Fibroblast of lung (primary cell): ENCODE data around the gene KIAA1614. TPM values are rescaled to one million over a fixed set of nuclear protein-coding genes. Genes with fewer than 3 reads are reported as not detected.

Experiments
- DNase-seq, 2 donors: peaks; one replicate each; pipeline versions ENCODE4 v3.0.0 to v3.0.0-alpha.2; 2010; ENCODE audit warnings: low read depth in 2 of 2
- H2AFZ ChIP-seq: 2 replicates; pipeline ENCODE4 v1.5.1; 2012; ENCODE audit warnings: low read length, control low read depth, inconsistent platforms
- H3K27ac ChIP-seq: 2 replicates; pipeline ENCODE4 v1.5.1; 2011; ENCODE audit warnings: low read length, control low read depth; ENCODE audit not compliant: insufficient read depth
- H3K27me3 ChIP-seq: 2 replicates; pipeline ENCODE4 v1.5.1; 2011; ENCODE audit warnings: mild to moderate bottlenecking, low read length; ENCODE audit not compliant: control insufficient read depth, insufficient read depth
- H3K36me3 ChIP-seq: 2 replicates; pipeline ENCODE4 v1.5.1; 2011; ENCODE audit warnings: low read length; ENCODE audit not compliant: control insufficient read depth, insufficient read depth
- H3K4me1 ChIP-seq: 2 replicates; pipeline ENCODE4 v1.5.1; 2011; ENCODE audit warnings: low read length; ENCODE audit not compliant: control insufficient read depth, insufficient read depth; ENCODE audit errors: extremely low read depth
- H3K4me2 ChIP-seq: 2 replicates; pipeline ENCODE4 v1.5.1; 2011; ENCODE audit warnings: low read length, control low read depth; ENCODE audit not compliant: insufficient read depth; ENCODE audit errors: extremely low read depth
- H3K4me3 ChIP-seq, 4 experiments: fragments of 200-600 bp in 1 of 4; sonication (generic) in 1 of 4; replicated peaks in 1 of 4; 2 replicates each; pipeline ENCODE4 v1.5.1; 2011 to 2016; ENCODE audit warnings: low read length in 4 of 4, low read depth in 3 of 4, mild to moderate bottlenecking in 3 of 4, control low read depth in 2 of 4, inconsistent platforms in 1 of 4, mixed read lengths in 1 of 4; ENCODE audit not compliant: insufficient read depth in 1 of 4; ENCODE audit errors: control extremely low read depth in 1 of 4
- H3K79me2 ChIP-seq: 2 replicates; pipeline ENCODE4 v1.5.1; 2012; ENCODE audit warnings: mild to moderate bottlenecking, low read length, inconsistent platforms; ENCODE audit not compliant: control insufficient read depth, insufficient read depth
- H3K9ac ChIP-seq: 2 replicates; pipeline ENCODE4 v1.5.1; 2011; ENCODE audit warnings: mild to moderate bottlenecking, low read length, control low read depth; ENCODE audit not compliant: insufficient read depth
- H3K9me3 ChIP-seq: 2 replicates; pipeline ENCODE4 v1.5.1; 2012; ENCODE audit warnings: low read depth, low read length; ENCODE audit not compliant: control insufficient read depth, insufficient read depth
- H4K20me1 ChIP-seq: 2 replicates; pipeline ENCODE4 v1.5.1; 2011; ENCODE audit warnings: low read length; ENCODE audit not compliant: control insufficient read depth, insufficient read depth; ENCODE audit errors: extremely low read depth
- CTCF ChIP-seq, 2 donors: IDR thresholded peaks in 1 of 2; conservative IDR thresholded peaks in 1 of 2; 1 replicate in 1 of 2; 2 replicates in 1 of 2; pipeline ENCODE4 v1.5.1; 2011 to 2012; ENCODE audit warnings: low read length in 2 of 2, control low read depth in 1 of 2, inconsistent platforms in 1 of 2, low read depth in 1 of 2, mild to moderate bottlenecking in 1 of 2
- EZH2 ChIP-seq: IDR thresholded peaks from 2 replicates; pipeline ENCODE4 v1.5.1; 2012; ENCODE audit warnings: low read length, control low read depth, mild to moderate bottlenecking; ENCODE audit errors: missing control alignments
- polyA plus RNA-seq, 2 donors: library from polyadenylated mRNA; depleted of rRNA in 1 of 2; stranded (reverse) in 1 of 2; unstranded in 1 of 2; fragments of >200 nt; gene quantifications; 2 replicates each; pipeline ENCODE4 v1.2.1, GENCODE V29; 2011 to 2012; ENCODE audit warnings: missing spikeins in 1 of 2
- total RNA-seq: library from RNA; depleted of rRNA; stranded (reverse); fragments of >200 nt; gene quantifications from 2 replicates; pipeline ENCODE4 v1.2.1, GENCODE V29; 2014

The KIAA1614 gene
- total and polyA plus RNA-seq, 2 donors (not counting 1 experiment from before 2014, with no cell fraction given), result 3.0 to 8.1 TPM

DNA sequence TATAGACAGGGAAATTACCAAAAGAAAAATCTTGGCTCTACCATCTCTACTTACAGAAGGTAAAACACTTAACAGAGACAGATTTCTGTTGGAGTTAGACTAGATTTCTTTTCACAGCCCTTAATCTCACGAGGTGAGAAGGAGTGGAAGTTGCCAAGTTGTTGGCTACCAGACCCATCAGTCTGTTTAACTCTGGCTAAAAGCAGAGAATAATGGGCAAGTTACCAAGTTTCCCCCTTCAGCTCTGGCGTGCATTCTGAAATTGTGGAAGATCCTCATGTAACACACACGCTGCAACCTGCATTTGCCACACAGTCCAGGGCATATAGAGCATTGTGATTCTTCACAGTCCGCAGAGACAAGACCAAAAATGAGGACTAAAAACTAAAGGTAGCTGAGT lies 60.7 kb downstream of the KIAA1614 start:
- no peaks in the 10 kb centered on the region for H3K27me3 ChIP-seq
- peaks cover 2% of the 10 kb centered on the region for H3K36me3 ChIP-seq
- no peak overlapping the region for H3K4me3 ChIP-seq
- no peaks in the 10 kb centered on the region for H3K4me1 ChIP-seq
- H3K9ac ChIP-seq, result no peak overlapping the region
- H2AFZ ChIP-seq, result no peak overlapping the region
- DNase-seq, result no peak
- no peaks in the 10 kb centered on the region for H3K79me2 ChIP-seq
- no peak overlapping the region for H3K27ac ChIP-seq
- H3K9me3 ChIP-seq, result no peaks in the 10 kb centered on the region
- TF ChIP-seq EZH2 (no peak), CTCF (conservative IDR thresholded peaks at IDR 0.05 in 1 of 2, IDR thresholded peaks at IDR 0.05 in 1 of 2; ENCODE audit: low read depth in 1 of 2, low read length in 2 of 2) (no peak)
- no peaks in the 10 kb centered on the region for H4K20me1 ChIP-seq
- no peak overlapping the region for H3K4me2 ChIP-seq

GRCh38 chr1:180974236-180974635 lies 61.5 kb downstream of the KIAA1614 start:
- H3K27ac ChIP-seq, result no peak overlapping the region
- H3K36me3 ChIP-seq, result peaks cover 2% of the 10 kb centered on the region
- no peaks in the 10 kb centered on the region for H3K27me3 ChIP-seq
- no peak overlapping the region for H2AFZ ChIP-seq
- H3K4me3 ChIP-seq, result no peak overlapping the region
- no peaks in the 10 kb centered on the region for H3K4me1 ChIP-seq
- no peak for TF ChIP-seq CTCF (conservative IDR thresholded peaks at IDR 0.05 in 1 of 2, IDR thresholded peaks at IDR 0.05 in 1 of 2; ENCODE audit: low read depth in 1 of 2, low read length in 2 of 2)
- TF ChIP-seq EZH2, result no peak
- H3K4me2 ChIP-seq, result no peak overlapping the region
- H3K9me3 ChIP-seq, result no peaks in the 10 kb centered on the region
- no peak overlapping the region for H3K9ac ChIP-seq
- peak in 1 of 2 donors; percentile 19 for DNase-seq
- H4K20me1 ChIP-seq, result no peaks in the 10 kb centered on the region
- H3K79me2 ChIP-seq, result no peaks in the 10 kb centered on the region

DNA sequence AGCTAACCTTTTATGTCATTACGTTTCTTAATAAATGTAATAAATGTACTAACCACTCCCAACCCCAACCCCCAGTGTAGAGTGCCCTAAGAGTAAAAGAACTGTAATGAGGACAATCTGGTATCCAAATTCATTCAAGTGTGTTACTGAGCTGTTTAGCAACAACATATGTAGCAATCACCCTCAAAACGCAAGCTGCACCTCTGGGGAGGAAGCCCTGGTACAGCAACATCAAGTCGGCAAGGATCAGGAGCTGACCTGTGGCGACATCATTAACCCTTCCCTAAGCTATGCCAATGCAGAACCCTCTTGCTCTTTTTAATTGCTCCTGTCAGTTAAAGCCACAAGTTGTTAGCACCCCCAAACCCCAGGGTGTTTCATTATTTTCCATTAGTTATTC lies 62.9 kb downstream of the KIAA1614 start:
- H3K36me3 ChIP-seq, result peaks cover 2% of the 10 kb centered on the region
- H3K27ac ChIP-seq, result no peak overlapping the region

More for the DNA sequence above, 62.9 kb downstream of the KIAA1614 start:
- H3K79me2 ChIP-seq, result no peaks in the 10 kb centered on the region
- no peak overlapping the region for H3K9ac ChIP-seq
- no peaks in the 10 kb centered on the region for H3K27me3 ChIP-seq
- no peak overlapping the region for H2AFZ ChIP-seq
- peak in 1 of 2 donors; percentile 22 for DNase-seq
- no peaks in the 10 kb centered on the region for H3K4me1 ChIP-seq
- no peak overlapping the region for H3K4me3 ChIP-seq
- no peak overlapping the region for H3K4me2 ChIP-seq
- no peaks in the 10 kb centered on the region for H3K9me3 ChIP-seq
- H4K20me1 ChIP-seq, result no peaks in the 10 kb centered on the region
- TF ChIP-seq CTCF (conservative IDR thresholded peaks at IDR 0.05 in 1 of 2, IDR thresholded peaks at IDR 0.05 in 1 of 2; ENCODE audit: low read depth in 1 of 2, low read length in 2 of 2) (no peak), EZH2 (no peak)
